ENCODE results near the gene MRPS12. TPM values are rescaled to one million over a fixed set of nuclear protein-coding genes. Genes with fewer than 3 reads are reported as not detected.

MRPS12 gene
- total and polyA plus RNA-seq, 2 of the 13 experiments (the other 11 are each of a cell fraction or from before 2014, with no cell fraction given): 27.5 to 54.8 TPM

DNA sequence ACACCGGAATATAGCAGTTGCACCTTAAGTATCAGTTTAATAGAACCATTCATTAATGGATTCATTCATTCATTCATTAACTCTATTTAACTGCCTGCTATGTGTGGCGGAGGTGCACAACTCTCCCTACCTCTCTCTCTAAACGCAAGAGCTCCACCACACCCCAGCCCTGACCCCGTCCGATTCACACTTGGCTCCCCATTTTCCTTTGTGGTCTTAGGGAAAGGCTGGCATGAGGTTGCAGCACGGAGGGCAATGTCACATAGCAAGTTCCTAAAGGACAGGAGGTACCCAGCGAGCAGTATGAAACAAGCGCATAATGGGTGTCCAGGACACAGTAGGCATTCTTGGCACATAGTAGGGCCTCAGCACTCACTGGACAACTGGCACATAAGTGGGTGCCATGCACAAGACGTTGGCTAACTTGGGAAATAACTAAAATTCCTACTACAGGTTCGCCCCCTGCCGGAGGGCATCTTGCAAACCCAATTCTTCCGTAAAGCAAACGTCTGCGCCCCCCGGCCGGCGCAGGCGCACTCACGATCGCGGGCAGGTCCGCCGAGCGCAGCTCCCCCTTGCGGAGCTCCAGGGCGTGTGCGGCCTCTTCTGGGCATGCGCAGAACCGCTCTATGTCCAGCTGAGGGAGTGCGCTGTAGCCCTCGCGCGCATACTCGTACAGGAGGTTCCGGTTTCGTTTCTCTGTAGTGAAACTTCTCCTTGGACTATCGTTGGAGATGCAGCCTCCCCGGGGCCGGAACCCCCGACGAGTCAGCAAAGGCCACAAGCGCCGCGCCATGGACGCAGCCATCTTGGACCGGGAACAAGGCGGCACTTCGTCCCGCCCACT is 592 bp upstream of the MRPS12 start, which contains the start of gene SARS2 (continued):
- TF ChIP-seq NR1H2 (CRISPR knock-in tag; IDR thresholded peaks at IDR 0.05; ENCODE audit: borderline replicate concordance, low read depth): no peak
- TF ChIP-seq, protein P1, sequence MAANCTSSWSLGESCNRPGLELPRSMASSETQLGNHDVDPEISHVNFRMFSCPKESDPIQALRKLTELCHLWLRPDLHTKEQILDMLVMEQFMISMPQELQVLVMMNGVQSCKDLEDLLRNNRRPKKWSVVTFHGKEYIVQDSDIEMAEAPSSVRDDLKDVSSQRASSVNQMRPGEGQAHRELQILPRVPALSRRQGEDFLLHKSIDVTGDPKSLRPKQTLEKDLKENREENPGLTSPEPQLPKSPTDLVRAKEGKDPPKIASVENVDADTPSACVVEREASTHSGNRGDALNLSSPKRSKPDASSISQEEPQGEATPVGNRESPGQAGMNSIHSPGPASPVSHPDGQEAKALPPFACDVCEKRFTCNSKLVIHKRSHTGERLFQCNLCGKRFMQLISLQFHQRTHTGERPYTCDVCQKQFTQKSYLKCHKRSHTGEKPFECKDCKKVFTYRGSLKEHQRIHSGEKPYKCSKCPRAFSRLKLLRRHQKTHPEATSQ (CRISPR knock-in tag; IDR thresholded peaks at IDR 0.05; ENCODE audit: borderline replicate concordance): no peak
- no peak for TF ChIP-seq ZNF468 (CRISPR knock-in tag; IDR thresholded peaks at IDR 0.05)
- TF ChIP-seq, protein P2, sequence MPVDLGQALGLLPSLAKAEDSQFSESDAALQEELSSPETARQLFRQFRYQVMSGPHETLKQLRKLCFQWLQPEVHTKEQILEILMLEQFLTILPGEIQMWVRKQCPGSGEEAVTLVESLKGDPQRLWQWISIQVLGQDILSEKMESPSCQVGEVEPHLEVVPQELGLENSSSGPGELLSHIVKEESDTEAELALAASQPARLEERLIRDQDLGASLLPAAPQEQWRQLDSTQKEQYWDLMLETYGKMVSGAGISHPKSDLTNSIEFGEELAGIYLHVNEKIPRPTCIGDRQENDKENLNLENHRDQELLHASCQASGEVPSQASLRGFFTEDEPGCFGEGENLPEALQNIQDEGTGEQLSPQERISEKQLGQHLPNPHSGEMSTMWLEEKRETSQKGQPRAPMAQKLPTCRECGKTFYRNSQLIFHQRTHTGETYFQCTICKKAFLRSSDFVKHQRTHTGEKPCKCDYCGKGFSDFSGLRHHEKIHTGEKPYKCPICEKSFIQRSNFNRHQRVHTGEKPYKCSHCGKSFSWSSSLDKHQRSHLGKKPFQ (CRISPR knock-in tag; IDR thresholded peaks at IDR 0.05; ENCODE audit: insufficient replicate concordance): no peak
- no peak for TF ChIP-seq ZNF546 (CRISPR knock-in tag; conservative IDR thresholded peaks at IDR 0.05)
- no peak for TF ChIP-seq PAX8 (CRISPR knock-in tag; IDR thresholded peaks at IDR 0.05; ENCODE audit: borderline replicate concordance)
- TF ChIP-seq ASH2L (IDR thresholded peaks at IDR 0.05; ENCODE audit: insufficient read length, low read depth, low read length): peak; percentile 94
- TF ChIP-seq, protein P3, sequence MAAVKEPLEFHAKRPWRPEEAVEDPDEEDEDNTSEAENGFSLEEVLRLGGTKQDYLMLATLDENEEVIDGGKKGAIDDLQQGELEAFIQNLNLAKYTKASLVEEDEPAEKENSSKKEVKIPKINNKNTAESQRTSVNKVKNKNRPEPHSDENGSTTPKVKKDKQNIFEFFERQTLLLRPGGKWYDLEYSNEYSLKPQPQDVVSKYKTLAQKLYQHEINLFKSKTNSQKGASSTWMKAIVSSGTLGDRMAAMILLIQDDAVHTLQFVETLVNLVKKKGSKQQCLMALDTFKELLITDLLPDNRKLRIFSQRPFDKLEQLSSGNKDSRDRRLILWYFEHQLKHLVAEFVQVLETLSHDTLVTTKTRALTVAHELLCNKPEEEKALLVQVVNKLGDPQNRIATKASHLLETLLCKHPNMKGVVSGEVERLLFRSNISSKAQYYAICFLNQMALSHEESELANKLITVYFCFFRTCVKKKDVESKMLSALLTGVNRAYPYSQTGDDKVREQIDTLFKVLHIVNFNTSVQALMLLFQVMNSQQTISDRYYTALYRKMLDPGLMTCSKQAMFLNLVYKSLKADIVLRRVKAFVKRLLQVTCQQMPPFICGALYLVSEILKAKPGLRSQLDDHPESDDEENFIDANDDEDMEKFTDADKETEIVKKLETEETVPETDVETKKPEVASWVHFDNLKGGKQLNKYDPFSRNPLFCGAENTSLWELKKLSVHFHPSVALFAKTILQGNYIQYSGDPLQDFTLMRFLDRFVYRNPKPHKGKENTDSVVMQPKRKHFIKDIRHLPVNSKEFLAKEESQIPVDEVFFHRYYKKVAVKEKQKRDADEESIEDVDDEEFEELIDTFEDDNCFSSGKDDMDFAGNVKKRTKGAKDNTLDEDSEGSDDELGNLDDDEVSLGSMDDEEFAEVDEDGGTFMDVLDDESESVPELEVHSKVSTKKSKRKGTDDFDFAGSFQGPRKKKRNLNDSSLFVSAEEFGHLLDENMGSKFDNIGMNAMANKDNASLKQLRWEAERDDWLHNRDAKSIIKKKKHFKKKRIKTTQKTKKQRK (IDR thresholded peaks at IDR 0.05; ENCODE audit: low read length): no peak
- TF ChIP-seq, protein P4, sequence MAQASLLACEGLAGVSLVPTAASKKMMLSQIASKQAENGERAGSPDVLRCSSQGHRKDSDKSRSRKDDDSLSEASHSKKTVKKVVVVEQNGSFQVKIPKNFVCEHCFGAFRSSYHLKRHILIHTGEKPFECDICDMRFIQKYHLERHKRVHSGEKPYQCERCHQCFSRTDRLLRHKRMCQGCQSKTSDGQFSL (CRISPR knock-in tag; IDR thresholded peaks at IDR 0.05): no peak
- no peak for TF ChIP-seq ZBTB3 (CRISPR knock-in tag; IDR thresholded peaks at IDR 0.05; ENCODE audit: borderline replicate concordance, low read depth)
- no peak; the same call in 1 of the 2 replicates for TF ChIP-seq HOXD1 (CRISPR knock-in tag; IDR thresholded peaks at IDR 0.05)
- TF ChIP-seq HDAC2 (CRISPR knock-in tag; IDR thresholded peaks at IDR 0.05): peak; percentile 74
- peak; percentile 74; the same call in 1 of the 2 replicates for TF ChIP-seq ZBTB20 (CRISPR knock-in tag; IDR thresholded peaks at IDR 0.05; ENCODE audit: borderline replicate concordance, low read depth)
